H9 (cell line): ENCODE data around the gene TCFL5. TPM values are rescaled to one million over a fixed set of nuclear protein-coding genes. Genes with fewer than 3 reads are reported as not detected.

Experiments
- DNase-seq: peaks from one replicate; pipeline ENCODE4 v3.0.0-alpha.2; 2017
- H2AFZ ChIP-seq: one replicate; pipeline ENCODE4 v1.6.1; 2013; ENCODE audit warnings: mild to moderate bottlenecking, low read length, control low read depth, moderate library complexity
- H2AK5ac ChIP-seq: 2 replicates; pipeline ENCODE4 v1.6.1; 2013; ENCODE audit warnings: low read length, control low read depth, mixed read lengths; ENCODE audit not compliant: insufficient read length
- H2BK120ac ChIP-seq: one replicate; pipeline ENCODE4 v1.6.1; 2013; ENCODE audit warnings: low read depth, mild to moderate bottlenecking, low read length, control low read depth, inconsistent platforms; ENCODE audit not compliant: poor library complexity, severe bottlenecking
- H2BK12ac ChIP-seq: 2 replicates; pipeline ENCODE4 v1.6.1; 2013; ENCODE audit warnings: low read length, control low read depth, mixed read lengths, low read depth; ENCODE audit not compliant: insufficient read length
- H2BK15ac ChIP-seq: 2 replicates; pipeline ENCODE4 v1.6.1; 2013; ENCODE audit warnings: low read depth, low read length, control low read depth
- H2BK20ac ChIP-seq: one replicate; pipeline ENCODE4 v1.6.1; 2013; ENCODE audit warnings: low read depth, mild to moderate bottlenecking, low read length, control low read depth, inconsistent platforms; ENCODE audit not compliant: poor library complexity, severe bottlenecking
- H2BK5ac ChIP-seq: 2 replicates; pipeline ENCODE4 v1.6.1; 2013; ENCODE audit warnings: low read length, control low read depth, mixed read lengths; ENCODE audit not compliant: insufficient read length
- H3K14ac ChIP-seq: 2 replicates; pipeline ENCODE4 v1.6.1; 2013; ENCODE audit warnings: low read length, control low read depth; ENCODE audit not compliant: insufficient read depth
- H3K18ac ChIP-seq: 2 replicates; pipeline ENCODE4 v1.6.1; 2013; ENCODE audit warnings: low read depth, mild to moderate bottlenecking, mixed read lengths, low read length, control low read depth; ENCODE audit not compliant: insufficient read length
- H3K23ac ChIP-seq: 2 replicates; pipeline ENCODE4 v1.6.1; 2013; ENCODE audit warnings: low read length, control low read depth, mixed read lengths, low read depth; ENCODE audit not compliant: insufficient read length
- H3K23me2 ChIP-seq: 2 replicates; pipeline ENCODE4 v1.6.1; 2013; ENCODE audit warnings: low read depth, mild to moderate bottlenecking, mixed read lengths, low read length, control low read depth; ENCODE audit not compliant: insufficient read length, poor library complexity, severe bottlenecking
- H3K27ac ChIP-seq: 2 replicates; pipeline ENCODE4 v1.5.1; 2013; ENCODE audit warnings: low read length, control low read depth, mixed read lengths, low read depth; ENCODE audit not compliant: insufficient read length
- H3K27me3 ChIP-seq: 2 replicates; pipeline ENCODE4 v1.6.1; 2013; ENCODE audit warnings: low read length, control low read depth, inconsistent platforms; ENCODE audit not compliant: insufficient read depth
- H3K4ac ChIP-seq: 2 replicates; pipeline ENCODE4 v1.6.1; 2013; ENCODE audit warnings: low read depth, mild to moderate bottlenecking, control low read depth, inconsistent platforms, low read length, moderate library complexity
- H3K4me1 ChIP-seq: 2 replicates; pipeline ENCODE4 v1.6.1; 2013; ENCODE audit warnings: low read length, control low read depth, inconsistent platforms; ENCODE audit not compliant: insufficient read depth
- H3K4me2 ChIP-seq: 2 replicates; pipeline ENCODE4 v1.6.1; 2013; ENCODE audit warnings: low read length, control low read depth, mixed read lengths; ENCODE audit not compliant: insufficient read length, insufficient read depth
- H3K56ac ChIP-seq: 2 replicates; pipeline ENCODE4 v1.6.1; 2013; ENCODE audit warnings: low read depth, mild to moderate bottlenecking, mixed read lengths, low read length, control low read depth; ENCODE audit not compliant: insufficient read length
- H3K79me1 ChIP-seq: 2 replicates; pipeline ENCODE4 v1.6.1; 2013; ENCODE audit warnings: low read depth, mild to moderate bottlenecking, moderate library complexity, low read length, control low read depth, inconsistent platforms; ENCODE audit not compliant: insufficient read depth, poor library complexity, severe bottlenecking
- H3K79me2 ChIP-seq: 2 replicates; pipeline ENCODE4 v1.6.1; 2013; ENCODE audit warnings: low read length, control low read depth, inconsistent platforms; ENCODE audit not compliant: insufficient read depth
- H3K9ac ChIP-seq: 2 replicates; pipeline ENCODE4 v1.6.1; 2013; ENCODE audit warnings: low read length, control low read depth, mixed read lengths; ENCODE audit not compliant: insufficient read length; ENCODE audit errors: extremely low read depth
- H3K9me3 ChIP-seq: one replicate; pipeline ENCODE4 v1.6.1; 2013; ENCODE audit warnings: low read depth, low read length, inconsistent platforms; ENCODE audit not compliant: control insufficient read depth
- H3T11ph ChIP-seq: one replicate; pipeline ENCODE4 v1.6.1; 2013; ENCODE audit warnings: mild to moderate bottlenecking, low read length, control low read depth, inconsistent platforms
- H4K20me1 ChIP-seq: one replicate; pipeline ENCODE4 v1.6.1; 2013; ENCODE audit not compliant: control insufficient read depth, insufficient read length, insufficient read depth
- H4K5ac ChIP-seq: 2 replicates; pipeline ENCODE4 v1.6.1; 2013; ENCODE audit warnings: low read depth, mild to moderate bottlenecking, mixed read lengths, low read length, control low read depth; ENCODE audit not compliant: insufficient read length
- H4K8ac ChIP-seq: replicated peaks from 2 replicates; pipeline ENCODE4 v1.6.1; 2013; ENCODE audit warnings: low read length, control low read depth, mixed read lengths, low read depth; ENCODE audit not compliant: insufficient read length
- H4K91ac ChIP-seq: 2 replicates; pipeline ENCODE4 v1.6.1; 2013; ENCODE audit warnings: low read depth, mild to moderate bottlenecking, moderate library complexity, mixed read lengths, low read length, control low read depth; ENCODE audit not compliant: insufficient read length
- H3K27ac Mint-ChIP-seq, 3 experiments: 2 replicates in 2 of 3; 3 replicates in 1 of 3; pipeline ENCODE4 v1.8.0; 2020 to 2021; ENCODE audit warnings: mixed read lengths in 3 of 3, mild to moderate bottlenecking in 1 of 3, moderate library complexity in 1 of 3
- H3K27me3 Mint-ChIP-seq: 2 replicates; pipeline ENCODE4 v1.8.0; 2021; ENCODE audit warnings: low read depth, mild to moderate bottlenecking, moderate library complexity, mixed read lengths
- H3K36me3 Mint-ChIP-seq, 3 experiments: 2 replicates in 2 of 3; 3 replicates in 1 of 3; pipeline ENCODE4 v1.8.0; 2020 to 2021; ENCODE audit warnings: low read depth in 3 of 3, mixed read lengths in 3 of 3; ENCODE audit not compliant: insufficient read depth in 1 of 3
- H3K4me1 Mint-ChIP-seq, 2 experiments: 2 replicates each; pipeline ENCODE4 v1.8.0; 2020; ENCODE audit warnings: mixed read lengths in 2 of 2
- H3K4me3 Mint-ChIP-seq, 2 experiments: 2 replicates in 1 of 2; 3 replicates in 1 of 2; pipeline ENCODE4 v1.8.0; 2020 to 2021; ENCODE audit warnings: mild to moderate bottlenecking in 2 of 2, mixed read lengths in 2 of 2, moderate library complexity in 1 of 2
- H3K9me3 Mint-ChIP-seq, 2 experiments: 2 replicates in 1 of 2; 3 replicates in 1 of 2; pipeline ENCODE4 v1.8.0; 2020; ENCODE audit warnings: mild to moderate bottlenecking in 2 of 2, mixed read lengths in 2 of 2, moderate library complexity in 1 of 2
- CTCF ChIP-seq: fragments of 200-600 bp; sonication (generic); conservative IDR thresholded peaks from 3 replicates; pipeline ENCODE4 v1.8.0; 2021; ENCODE audit warnings: antibody characterized with exemption, mild to moderate bottlenecking
- WGBS: extraction: QIAGEN DNeasy Blood & Tissue Kit; methylation state at CpG from one replicate; pipeline ENCODE4 v1.1.7; 2013; ENCODE audit warnings: missing lambda C conversion rate, low lambda C conversion rate, mixed read lengths; ENCODE audit not compliant: insufficient read length; ENCODE audit errors: extremely low coverage; 5-methylcytosine and 5-hydroxymethylcytosine counted together
- total RNA-seq: library from RNA; stranded (reverse); gene quantifications from 2 replicates; pipeline ENCODE4 v1.2.1, GENCODE V29; 2021

TCFL5 gene
- total RNA-seq, 1 experiment from 2014 or later, result 16.4 TPM

- Mint-ChIP-seq H3K27me3 (peaks cover 5% of the 10 kb centered on the region), H3K4me3 (peak overlapping the region in 1 of 2 experiments; percentile 55; a peak in 2 of 5 replicates), H3K36me3 (peaks cover 0 to 5% (median 0%) of the 10 kb centered on the region in 3 experiments; a peak in 1 of 7 replicates), H3K9me3 (no peaks in the 10 kb centered on the region), H3K27ac (no peak overlapping the region), H3K4me1 (peaks cover 22 to 23% of the 10 kb centered on the region in 2 experiments)
- Histone ChIP-seq H3K4ac (no peak overlapping the region), H3K14ac (no peak overlapping the region), H3K9me3 (no peaks in the 10 kb centered on the region), H3K27ac (no peak overlapping the region), H2BK120ac (no peak overlapping the region), H3K4me1 (no peaks in the 10 kb centered on the region; the same call in 1 of the 2 replicates), H4K91ac (no peak overlapping the region), H3K79me1 (no peaks in the 10 kb centered on the region), H4K8ac (no peak overlapping the region), H3K23ac (no peak overlapping the region), H3K9ac (no peak overlapping the region), H3K23me2 (peaks cover 16% of the 10 kb centered on the region), H2AK5ac (no peak overlapping the region), H2AFZ (no peak overlapping the region), H2BK20ac (no peak overlapping the region), H3K4me2 (no peak overlapping the region), H3T11ph (no peak overlapping the region), H3K27me3 (no peaks in the 10 kb centered on the region), H2BK5ac (no peak overlapping the region), H3K56ac (no peak overlapping the region), H4K20me1 (no peaks in the 10 kb centered on the region), H3K18ac (no peak overlapping the region), H2BK12ac (no peak overlapping the region), H2BK15ac (no peak overlapping the region), H3K79me2 (no peaks in the 10 kb centered on the region), H4K5ac (no peak overlapping the region)
- no CpG with 5 or more reads among the region's 25 CpGs for WGBS
- no peak for DNase-seq
- no peak for TF ChIP-seq CTCF
Observed at GRCh38 chr20:62818592-62819493, 42.8 kb downstream of the TCFL5 start.
